Suppressor macrophage treated with lipopolysaccharide for 1 hour (primary cell): ENCODE results near the gene IP6K1.

Source experiments
- DNase-seq, 3 donors: peaks; one replicate each; pipeline ENCODE4 v3.0.0-alpha.2; 2020 to 2022

IP6K1 gene

GRCh38 chr3:49723296-49723627 lies 63.1 kb downstream of the IP6K1 start:
- peak; percentile 32 to 53 (median 34) for DNase-seq

- DNase-seq = no peak
Measured at GRCh38 chr3:49722896-49723295, 63.4 kb downstream of the IP6K1 start.

- DNase-seq = no peak
Measured at GRCh38 chr3:49721896-49722781, 64.2 kb downstream of the IP6K1 start.

- no peak for DNase-seq
Measured at GRCh38 chr3:49721596-49721895, 64.8 kb downstream of the IP6K1 start.

- no peak for DNase-seq
Measured at GRCh38 chr3:49720855-49721595, 65.3 kb downstream of the IP6K1 start.

- DNase-seq = peak; percentile 95 to 99 (median 97)
Measured at GRCh38 chr3:49719214-49719884, 67.0 kb downstream of the IP6K1 start, which contains the start of gene AMIGO3. AMIGO3 (minus strand) TSS chr3:49719684; CDS start chr3:49719465, 219 bp downstream.

GRCh38 chr3:49718858-49719213 lies 67.5 kb downstream of the IP6K1 start:
- DNase-seq = peak in 1 of 3 donors; percentile 7

- no peak for DNase-seq
Measured at GRCh38 chr3:49717959-49718857, 68.1 kb downstream of the IP6K1 start.

GRCh38 chr3:49717211-49717958 lies 69.0 kb downstream of the IP6K1 start:
- DNase-seq = peak in 1 of 3 donors; percentile 12

- no peak for DNase-seq
Measured at GRCh38 chr3:49716691-49717210, 69.6 kb downstream of the IP6K1 start.

GRCh38 chr3:49716169-49716568 lies 70.2 kb downstream of the IP6K1 start:
- DNase-seq = no peak

GRCh38 chr3:49715611-49716121 lies 70.7 kb downstream of the IP6K1 start:
- no peak for DNase-seq

GRCh38 chr3:49714728-49715550 lies 71.4 kb downstream of the IP6K1 start:
- no peak for DNase-seq

- DNase-seq = no peak
Measured at GRCh38 chr3:49713336-49714105, 72.8 kb downstream of the IP6K1 start.

GRCh38 chr3:49712631-49713317 lies 73.6 kb downstream of the IP6K1 start:
- no peak for DNase-seq

GRCh38 chr3:49712166-49712565 lies 74.2 kb downstream of the IP6K1 start:
- no peak for DNase-seq

GRCh38 chr3:49711489-49711888 lies 74.9 kb downstream of the IP6K1 start:
- DNase-seq = no peak

GRCh38 chr3:49709852-49710251 lies 76.5 kb downstream of the IP6K1 start:
- no peak for DNase-seq

GRCh38 chr3:49707113-49707480 lies 79.2 kb downstream of the IP6K1 start:
- no peak for DNase-seq
